HepG2 (cell line): Measurements from ENCODE around the gene IFRD1. TPM values are rescaled to one million over a fixed set of nuclear protein-coding genes. Genes with fewer than 3 reads are reported as not detected.
A peak's percentile ranks its signal among the peaks of the same experiment; 100 is the strongest.

Source experiments
- ELF1 ChIP-seq: sonication (generic); formaldehyde crosslinking; IDR thresholded peaks from 2 replicates; pipeline ENCODE4 v1.4.0; 2020; ENCODE audit warnings: missing genetic modification reagents
- GABPA ChIP-seq, 2 experiments: IDR thresholded peaks; 2 replicates each; pipeline ENCODE4 v1.6.1; 2011 to 2016; ENCODE audit warnings: low read depth in 2 of 2, low read length in 1 of 2, missing biosample characterization in 1 of 2, missing genetic modification characterization in 1 of 2
- GLI4 ChIP-seq: sonication (generic); formaldehyde crosslinking; IDR thresholded peaks from 2 replicates; pipeline ENCODE4 v1.5.1; 2020; ENCODE audit warnings: missing genetic modification reagents, mild to moderate bottlenecking, moderate library complexity, borderline replicate concordance
- HCFC1 ChIP-seq: fragments of 150-350 bp; IDR thresholded peaks from 2 replicates; pipeline ENCODE4 v1.6.1; 2014; ENCODE audit warnings: low read depth, low read length
- HNF1A ChIP-seq, 2 experiments: sonication (generic) in 1 of 2; formaldehyde crosslinking in 1 of 2; IDR thresholded peaks; 2 replicates each; pipeline versions ENCODE4 v1.4.0 to v1.6.1; 2016 to 2020; ENCODE audit warnings: borderline replicate concordance in 1 of 2, low read depth in 1 of 2, mild to moderate bottlenecking in 1 of 2, missing genetic modification reagents in 1 of 2
- HNRNPUL1 ChIP-seq: fragments of 200-400 bp; formaldehyde crosslinking; IDR thresholded peaks from 2 replicates; pipeline ENCODE4 v1.6.1; 2017; ENCODE audit warnings: low read depth, mild to moderate bottlenecking, low read length, moderate library complexity
- KLF11 ChIP-seq: IDR thresholded peaks from 2 replicates; pipeline ENCODE4 v1.6.1; 2016; ENCODE audit warnings: missing compliant biosample characterization
- LCORL ChIP-seq, 2 experiments: fragments of 450-650 bp in 1 of 2; sonication (generic) in 1 of 2; formaldehyde crosslinking in 1 of 2; IDR thresholded peaks; 2 replicates each; pipeline versions ENCODE4 v1.5.0 to v1.6.1; 2017 to 2020; ENCODE audit warnings: antibody characterized with exemption in 1 of 2, missing genetic modification reagents in 1 of 2
- NCOR1 ChIP-seq: fragments of 200-600 bp; sonication (generic); IDR thresholded peaks from 2 replicates; pipeline ENCODE4 v1.7.0; 2017; ENCODE audit warnings: antibody characterized with exemption, low read length, borderline replicate concordance
- RBFOX2 ChIP-seq: fragments of 200-400 bp; formaldehyde crosslinking; IDR thresholded peaks from 2 replicates; pipeline ENCODE4 v1.6.1; 2017; ENCODE audit warnings: low read depth, mild to moderate bottlenecking, low read length
- SIX1 ChIP-seq: sonication (generic); formaldehyde crosslinking; IDR thresholded peaks from 2 replicates; pipeline ENCODE4 v1.4.0; 2020; ENCODE audit warnings: missing genetic modification reagents, borderline replicate concordance
- SSRP1 ChIP-seq: IDR thresholded peaks from 2 replicates; pipeline ENCODE4 v1.6.1; 2016; ENCODE audit warnings: control low read depth
- THRA ChIP-seq: sonication (generic); formaldehyde crosslinking; IDR thresholded peaks from 2 replicates; pipeline ENCODE4 v1.4.0; 2020; ENCODE audit warnings: missing genetic modification reagents, borderline replicate concordance
- TSC22D2 ChIP-seq: sonication (generic); formaldehyde crosslinking; IDR thresholded peaks from 2 replicates; pipeline ENCODE4 v1.5.1; 2020; ENCODE audit warnings: missing genetic modification reagents, mild to moderate bottlenecking, borderline replicate concordance
- ZFP36L2 ChIP-seq: sonication (generic); formaldehyde crosslinking; IDR thresholded peaks from 2 replicates; pipeline ENCODE4 v1.4.0; 2020; ENCODE audit warnings: missing genetic modification reagents
- ZNF468 ChIP-seq: sonication (generic); formaldehyde crosslinking; IDR thresholded peaks from 2 replicates; pipeline ENCODE4 v1.8.0; 2022; ENCODE audit warnings: mild to moderate bottlenecking, moderate library complexity, missing genetic modification reagents
- ZNF513 ChIP-seq: sonication (generic); formaldehyde crosslinking; conservative IDR thresholded peaks from 2 replicates; pipeline ENCODE4 v1.5.0; 2020; ENCODE audit warnings: missing genetic modification reagents
- polyA plus RNA-seq, 8 experiments: library from polyadenylated mRNA; depleted of rRNA in 3 of 8; stranded (reverse) in 7 of 8; unstranded in 1 of 8; fragments of >200 nt; fragmentation: Illumina TruSeq in 4 of 8; extraction: Trizol in 4 of 8; gene quantifications; 2 replicates each; pipeline versions ENCODE4 v1.2.1 to v1.2.3, GENCODE V29; 2011 to 2016; ENCODE audit warnings: low read depth in 4 of 8, missing spikeins in 1 of 8, mixed read lengths in 1 of 8; ENCODE audit not compliant: insufficient read depth in 1 of 8
- total RNA-seq, 5 experiments: library from RNA; depleted of rRNA; stranded (reverse); fragments of >200 nt; fragmentation: Illumina TruSeq; extraction: Trizol; gene quantifications; 2 replicates each; pipeline ENCODE4 v1.2.3, GENCODE V29; 2016; ENCODE audit warnings: low read depth in 1 of 5
- TF ChIP-seq, protein P1 (sequence below): sonication (generic); formaldehyde crosslinking; conservative IDR thresholded peaks from 2 replicates; pipeline ENCODE4 v1.4.0; 2020; ENCODE audit warnings: missing genetic modification reagents

Gene IFRD1
- total and polyA plus RNA-seq, 2 of the 13 experiments (the other 11 are each of a cell fraction or from before 2014, with no cell fraction given): 50.9 to 55.5 TPM

DNA sequence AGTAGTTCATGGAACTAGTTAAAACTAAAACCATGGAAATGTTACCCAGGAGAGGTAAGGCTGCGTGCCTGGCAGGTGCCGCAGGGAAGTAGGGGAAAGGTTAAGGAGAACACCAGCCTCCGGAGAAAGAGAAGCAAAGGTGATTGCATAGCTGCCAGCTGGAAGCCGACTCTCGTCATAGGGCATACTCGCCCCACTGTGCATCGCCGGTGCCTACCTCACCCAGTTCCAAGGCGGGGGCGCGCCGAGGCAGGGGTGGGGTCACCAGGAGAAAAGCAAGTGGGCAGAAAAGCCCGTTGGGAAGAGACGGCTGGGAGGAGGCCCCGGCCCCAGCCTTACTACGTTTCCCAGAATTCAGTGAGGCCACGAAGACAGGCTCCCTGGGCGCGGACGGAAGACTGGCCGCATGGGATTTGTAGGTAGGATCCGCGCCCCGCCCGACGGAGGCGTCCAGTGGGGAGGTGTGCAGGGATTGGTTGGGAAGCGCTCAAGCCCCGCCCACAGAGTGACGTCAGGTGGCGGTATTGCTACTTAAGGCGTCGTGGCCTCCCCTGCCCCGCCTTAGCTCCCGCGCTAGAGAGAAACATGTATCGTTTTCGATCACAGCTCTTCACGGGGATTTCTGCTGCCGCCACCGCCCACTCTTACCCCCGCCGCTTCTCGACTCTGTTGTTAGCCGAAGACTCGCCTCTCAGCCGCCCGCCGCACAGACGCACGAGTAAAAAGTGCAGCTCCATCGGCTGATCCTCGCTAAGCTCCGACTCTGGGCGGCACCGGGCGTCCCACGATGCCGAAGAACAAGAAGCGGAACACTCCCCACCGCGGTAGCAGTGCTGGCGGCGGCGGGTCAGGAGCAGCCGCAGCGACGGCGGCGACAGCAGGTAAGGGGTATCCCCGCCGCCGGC lies at the start of gene IFRD1 (continued):
- TF ChIP-seq GLI4 (CRISPR knock-in tag) (peak; percentile 27; the same call in 1 of the 2 replicates), KLF11 (CRISPR knock-in tag) (peak; percentile 36; the same call in 1 of the 2 replicates), SSRP1 (CRISPR knock-in tag) (no peak), GABPA (IDR thresholded peaks at IDR 0.05; ENCODE audit: low read depth, low read length) (peak; percentile 18; the same call in 1 of the 2 replicates), GABPA (CRISPR knock-in tag; IDR thresholded peaks at IDR 0.05; ENCODE audit: low read depth) (peak; percentile 72), ZNF513 (no peak), THRA (CRISPR knock-in tag) (peak; percentile 12; the same call in 1 of the 2 replicates), RBFOX2 (peak; percentile 88), ZNF468 (CRISPR knock-in tag) (no peak), HNF1A (IDR thresholded peaks at IDR 0.05; ENCODE audit: low read depth) (peak; percentile 2; the same call in 1 of the 2 replicates), HNF1A (CRISPR knock-in tag; IDR thresholded peaks at IDR 0.05; ENCODE audit: borderline replicate concordance) (no peak; the same call in 1 of the 2 replicates), HNRNPUL1 (no peak), TSC22D2 (CRISPR knock-in tag) (no peak), NCOR1 (peak; percentile 24; the same call in 1 of the 2 replicates), ZFP36L2 (CRISPR knock-in tag) (0 out of 2 replicates have a peak, but pooled peaks have one; percentile 45), ELF1 (CRISPR knock-in tag) (peak; percentile 65), SIX1 (CRISPR knock-in tag) (no peak), LCORL (IDR thresholded peaks at IDR 0.05) (no peak), LCORL (CRISPR knock-in tag; IDR thresholded peaks at IDR 0.05) (peak; percentile 29; the same call in 1 of the 2 replicates), HCFC1 (peak; percentile 85)
- TF ChIP-seq, protein P1, sequence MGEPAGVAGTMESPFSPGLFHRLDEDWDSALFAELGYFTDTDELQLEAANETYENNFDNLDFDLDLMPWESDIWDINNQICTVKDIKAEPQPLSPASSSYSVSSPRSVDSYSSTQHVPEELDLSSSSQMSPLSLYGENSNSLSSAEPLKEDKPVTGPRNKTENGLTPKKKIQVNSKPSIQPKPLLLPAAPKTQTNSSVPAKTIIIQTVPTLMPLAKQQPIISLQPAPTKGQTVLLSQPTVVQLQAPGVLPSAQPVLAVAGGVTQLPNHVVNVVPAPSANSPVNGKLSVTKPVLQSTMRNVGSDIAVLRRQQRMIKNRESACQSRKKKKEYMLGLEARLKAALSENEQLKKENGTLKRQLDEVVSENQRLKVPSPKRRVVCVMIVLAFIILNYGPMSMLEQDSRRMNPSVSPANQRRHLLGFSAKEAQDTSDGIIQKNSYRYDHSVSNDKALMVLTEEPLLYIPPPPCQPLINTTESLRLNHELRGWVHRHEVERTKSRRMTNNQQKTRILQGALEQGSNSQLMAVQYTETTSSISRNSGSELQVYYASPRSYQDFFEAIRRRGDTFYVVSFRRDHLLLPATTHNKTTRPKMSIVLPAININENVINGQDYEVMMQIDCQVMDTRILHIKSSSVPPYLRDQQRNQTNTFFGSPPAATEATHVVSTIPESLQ: peak; percentile 58; the same call in 1 of the 2 replicates
